Measurements from ENCODE around the gene ESAM.
"Not testable (repeated sequence)": the region's sequence is repeated elsewhere in the genome, so short reads cannot be mapped to it uniquely, and the experiment has no call there.

The ESAM gene

DNA sequence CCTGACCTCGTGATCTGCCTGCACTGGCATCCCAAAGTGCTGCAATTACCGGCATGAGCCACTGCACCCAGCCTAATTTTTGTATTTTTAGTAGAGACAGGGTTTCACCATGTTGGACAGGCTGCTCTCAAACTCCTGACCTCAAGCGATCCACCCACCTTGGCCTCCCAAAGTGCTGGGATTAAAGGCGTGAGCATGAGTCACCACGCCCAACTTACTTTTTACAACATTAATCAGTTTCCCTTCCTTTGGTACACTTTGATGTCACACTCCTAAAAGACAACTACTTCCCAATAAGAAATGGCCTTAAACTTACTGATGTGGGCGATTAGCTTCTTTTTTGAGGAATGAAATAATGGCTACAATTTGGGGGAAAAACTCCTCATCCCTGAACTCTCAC, 8.9 kb upstream of the ESAM start:
- DNase-seq: not testable (repeated sequence)

DNA sequence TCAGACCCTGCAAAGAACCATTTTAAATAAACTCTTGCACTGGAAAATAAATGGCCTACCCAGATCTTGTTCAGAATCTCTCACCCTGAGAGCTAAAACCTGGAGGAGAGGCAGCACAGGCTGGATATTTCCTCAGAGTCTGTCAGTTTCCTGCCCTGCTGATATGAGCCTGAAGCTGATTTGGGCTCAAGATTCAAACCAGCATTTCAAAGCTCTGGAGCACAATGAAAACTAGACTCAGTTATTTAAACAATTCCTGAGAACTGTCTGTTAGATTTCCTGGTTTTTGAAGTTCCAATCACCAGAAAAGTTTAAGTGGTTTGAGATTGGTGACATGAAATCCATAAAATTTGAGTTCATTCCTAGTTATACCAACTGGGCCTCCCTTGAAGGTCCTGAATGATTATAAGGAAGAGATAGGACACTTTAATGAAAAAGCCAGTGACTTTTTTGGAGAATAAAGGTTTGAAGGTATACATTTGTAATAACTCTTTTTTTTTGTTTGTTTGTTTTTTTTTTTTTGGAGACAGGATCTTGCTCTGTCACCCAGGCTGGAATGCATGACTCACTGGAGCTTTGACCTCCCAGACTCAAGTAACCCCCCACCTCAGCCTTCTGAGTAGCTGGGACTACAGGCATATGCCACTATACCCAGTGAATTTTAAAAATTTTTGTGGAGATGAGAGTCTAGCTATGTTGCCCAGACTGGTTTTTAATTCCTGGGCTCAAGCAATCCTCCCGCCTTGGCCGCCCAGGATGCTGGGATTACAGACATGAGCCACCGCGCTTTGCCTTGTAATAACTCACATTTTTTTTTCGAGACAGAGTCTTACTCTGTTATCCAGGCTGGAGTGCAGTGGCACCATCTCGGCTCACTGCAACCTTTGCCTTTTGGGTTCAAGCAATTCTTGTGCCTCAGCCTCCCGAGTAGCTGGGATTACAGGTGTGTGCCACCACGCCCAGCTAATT, 8.0 kb upstream of the ESAM start:
- no peak for DNase-seq

DNA sequence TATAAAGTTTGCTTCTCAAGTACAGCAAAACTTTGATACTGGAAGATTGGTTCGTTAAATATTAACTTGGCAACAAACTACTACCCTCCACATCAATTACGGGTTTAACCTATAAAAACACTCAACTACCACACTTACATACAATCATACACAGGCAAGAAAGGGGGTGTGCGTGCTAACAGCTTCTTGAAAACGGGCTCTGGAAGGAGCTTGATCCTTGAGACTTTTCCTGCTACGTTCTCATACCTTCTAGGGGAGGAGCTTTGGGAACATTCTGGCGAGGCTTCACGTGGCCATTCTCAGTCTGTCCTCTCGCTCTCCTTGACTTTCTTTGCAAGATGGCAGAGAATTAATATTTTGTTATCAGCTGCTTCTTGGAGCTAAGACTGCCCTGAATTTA, 6.8 kb upstream of the ESAM start:
- DNase-seq: no peak

DNA sequence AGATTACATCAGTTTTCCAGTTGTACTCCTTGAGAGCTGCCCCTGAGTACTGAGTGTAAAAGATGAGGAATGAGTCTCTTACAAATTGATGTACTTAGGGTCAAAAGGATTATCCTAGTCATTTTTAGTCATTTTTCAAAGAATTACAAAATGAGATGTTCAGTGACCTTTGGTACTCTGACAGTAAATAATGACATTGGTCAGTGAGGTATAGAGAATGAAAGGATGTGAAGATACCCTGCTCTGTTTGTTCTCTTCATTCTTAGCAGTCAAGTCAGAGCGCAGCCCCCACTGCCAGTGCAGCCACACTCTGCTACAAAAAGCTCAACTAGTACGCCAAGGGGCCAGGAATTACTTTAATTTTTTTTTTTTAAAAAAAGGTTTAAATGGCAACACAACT, 4.1 kb upstream of the ESAM start:
- no peak for DNase-seq

DNA sequence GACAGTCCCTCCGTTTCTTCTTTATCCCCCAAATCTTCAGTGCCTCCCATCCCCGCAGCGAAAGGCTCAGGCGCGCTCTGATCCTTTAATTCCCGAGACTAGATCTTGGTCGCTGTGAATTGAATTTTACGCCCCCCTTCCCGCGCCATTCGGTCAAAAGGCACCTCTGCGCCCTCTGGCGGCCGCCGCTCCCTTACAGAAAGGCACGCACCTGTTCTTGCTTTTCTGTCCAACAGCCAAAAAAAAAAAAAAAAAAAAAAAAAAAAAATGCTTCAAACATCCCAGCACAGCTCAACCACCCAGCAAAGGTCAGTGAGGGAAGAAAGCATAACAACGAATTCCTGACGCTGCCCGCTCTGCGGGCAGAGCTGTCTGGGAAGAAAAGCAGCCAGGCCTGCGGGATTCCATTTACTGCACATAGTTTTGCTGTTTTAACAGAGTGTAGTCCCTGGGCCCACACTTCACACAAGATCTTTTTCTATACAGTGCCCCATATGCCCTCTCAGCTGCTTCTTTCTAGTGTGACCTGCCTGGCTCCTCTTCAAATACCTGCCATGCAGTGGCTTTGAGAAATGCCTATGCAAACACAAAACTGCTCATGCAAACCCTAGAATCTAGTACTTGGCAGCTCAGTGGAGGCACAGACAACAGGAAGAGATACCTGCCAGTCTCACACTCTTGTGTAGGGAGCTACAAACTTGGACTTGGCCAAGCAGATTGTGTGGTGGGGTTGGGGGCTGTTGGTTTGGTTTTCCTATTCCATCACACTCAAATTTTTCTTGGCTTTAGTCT, 1.3 kb upstream of the ESAM start:
- DNase-seq: peak; percentile 57

DNA sequence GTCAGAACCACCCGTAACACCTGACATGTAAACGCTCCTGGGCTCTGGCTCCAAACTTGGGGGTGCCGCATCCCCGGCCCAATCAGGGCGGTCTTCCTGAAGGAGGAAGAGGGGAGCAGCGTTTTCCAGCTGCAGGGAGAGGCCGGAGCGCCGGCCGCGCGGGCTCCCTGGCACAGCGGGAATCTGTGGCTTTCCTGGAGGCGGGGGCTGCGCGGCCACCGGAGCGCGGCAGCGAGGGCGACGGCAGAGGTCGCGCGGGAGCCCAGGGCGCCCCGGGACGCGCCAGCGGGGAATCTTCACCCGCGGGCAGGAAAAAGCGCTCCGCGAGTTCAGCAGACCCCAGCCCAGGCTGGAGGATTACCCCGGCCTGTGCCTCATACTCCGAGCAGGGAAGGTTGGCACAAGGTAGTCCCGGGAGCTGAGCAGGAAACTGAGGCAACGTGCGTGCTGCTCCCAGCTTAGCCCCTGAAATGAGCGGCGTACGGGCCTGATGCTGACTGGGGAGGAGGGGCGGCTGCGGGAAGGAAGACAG, 600 bp upstream of the ESAM start:
- DNase-seq: no peak

DNA sequence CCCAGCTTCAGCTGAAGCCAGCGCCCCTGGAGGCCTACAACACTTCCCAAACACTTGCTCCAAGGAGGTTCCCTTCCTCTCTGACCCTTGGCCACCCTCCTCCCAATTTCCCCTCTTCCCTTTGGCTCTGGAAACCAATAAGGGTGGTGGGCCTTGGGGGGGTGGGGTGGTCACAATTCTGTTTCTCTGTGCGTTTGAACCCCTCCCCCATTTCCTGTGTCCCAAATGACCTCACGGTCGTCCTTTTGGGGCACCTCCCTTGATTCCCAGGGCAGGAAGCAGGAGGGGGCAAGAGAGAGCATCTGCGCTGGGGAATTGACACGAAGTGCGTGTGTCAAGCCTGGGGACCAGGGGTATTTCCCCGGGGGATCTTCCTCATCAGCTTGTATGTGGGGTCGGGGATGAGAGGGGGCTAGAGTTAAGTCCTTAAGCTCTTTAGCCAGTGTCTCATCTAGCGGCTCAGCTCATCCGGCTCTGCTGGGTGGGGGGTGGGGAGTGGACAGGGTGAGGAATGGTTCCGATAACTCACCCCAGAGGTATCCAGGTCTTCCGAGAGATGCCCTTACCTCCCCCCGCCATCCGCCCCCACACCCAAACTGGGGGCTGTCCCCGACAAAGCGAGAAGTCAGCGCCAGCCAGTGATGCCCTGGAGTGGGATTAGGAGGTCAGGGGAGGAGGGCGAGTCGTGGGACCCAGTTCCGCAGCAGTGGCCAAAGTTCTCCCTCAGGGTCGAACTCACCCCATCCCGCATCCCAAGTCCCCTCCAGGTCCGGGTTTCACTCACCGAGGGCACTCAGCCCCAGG, 587 bp downstream of the ESAM start:
- no peak for DNase-seq

DNA sequence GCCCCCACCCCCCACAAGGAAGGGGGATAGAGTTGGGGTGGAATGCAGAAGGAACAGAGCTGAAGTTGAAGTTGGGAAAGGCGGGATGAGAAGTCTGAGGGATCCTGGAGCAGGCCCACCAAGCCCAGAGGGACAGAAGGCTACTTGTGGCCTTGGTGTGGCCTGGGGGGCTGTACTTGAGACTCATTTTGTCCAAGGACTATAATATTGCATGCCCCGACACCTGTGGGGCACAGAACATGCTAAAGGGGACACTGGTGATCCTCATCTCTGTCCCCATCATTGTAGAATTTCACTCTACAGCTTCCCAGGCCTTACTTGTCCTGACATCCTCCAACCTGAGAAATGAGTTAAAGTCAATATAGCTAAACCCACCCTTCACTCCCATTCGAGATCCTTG, 1.3 kb downstream of the ESAM start:
- DNase-seq: no peak

DNA sequence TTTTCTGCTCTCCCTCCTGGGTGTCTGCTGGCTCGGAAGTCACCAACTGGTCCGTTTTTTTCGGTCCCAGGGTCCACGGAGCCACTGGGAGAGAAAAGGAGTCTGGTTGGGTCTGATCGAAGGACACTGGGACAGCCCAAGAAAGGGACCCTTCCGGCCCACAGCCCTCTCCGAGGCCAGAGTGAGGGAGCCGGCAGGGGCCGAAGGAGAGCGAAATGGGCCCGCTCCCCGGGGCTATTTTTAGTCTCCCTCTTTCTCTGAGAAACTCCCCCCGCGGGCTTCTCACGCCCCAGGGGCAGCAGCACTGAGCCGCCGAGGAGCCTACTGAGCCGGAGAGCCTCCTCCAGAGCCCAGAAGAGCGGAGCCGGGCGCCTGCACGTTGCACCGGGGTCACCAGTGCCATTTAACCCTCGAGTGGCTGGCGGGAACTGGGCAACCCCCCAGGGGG, 1.9 kb downstream of the ESAM start:
- no peak for DNase-seq

DNA sequence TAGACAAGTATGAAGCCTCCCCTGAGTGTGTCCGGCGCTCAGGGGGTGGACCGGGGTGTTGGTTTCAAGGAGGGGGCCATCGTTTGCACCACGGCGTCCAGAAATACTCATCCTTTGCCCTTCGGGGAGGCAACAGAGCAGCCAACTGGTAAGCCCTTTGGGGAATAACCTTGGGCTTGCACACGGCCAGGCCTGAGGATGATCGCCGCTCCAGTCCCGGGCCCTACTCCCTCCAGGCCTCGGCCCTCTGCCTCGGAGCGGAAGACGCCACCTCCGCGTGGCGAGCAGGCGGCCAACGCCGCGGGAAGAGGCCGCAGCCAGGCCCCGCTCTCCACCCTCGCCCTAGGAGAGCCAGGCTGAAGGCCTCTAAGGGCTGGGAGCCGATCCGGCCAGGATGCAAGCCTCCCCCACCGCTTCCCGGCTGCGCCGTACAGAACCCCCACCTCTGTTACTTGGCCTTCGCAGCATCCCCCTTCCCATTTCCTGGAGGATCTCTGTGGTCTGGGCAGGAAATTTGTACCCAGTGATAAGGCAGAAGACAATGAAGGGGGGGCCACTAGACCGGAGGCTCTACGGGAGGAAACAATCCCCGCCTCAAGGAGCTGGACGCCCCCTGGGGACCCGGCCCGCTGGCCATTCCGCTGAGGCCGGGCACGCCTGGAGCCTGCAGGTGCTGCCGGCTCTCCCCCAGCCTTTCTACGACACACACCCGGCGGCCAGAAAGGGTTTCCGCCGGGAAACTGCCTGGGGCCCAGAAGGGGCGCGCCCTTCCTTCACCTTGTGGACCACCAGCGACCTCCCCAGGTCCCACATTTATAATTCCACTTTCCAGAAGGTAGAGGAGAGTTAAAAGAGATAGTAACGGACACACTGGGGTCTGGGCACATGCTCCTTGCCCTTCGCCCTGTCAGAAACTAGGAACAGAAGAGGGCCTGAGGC, 2.6 kb downstream of the ESAM start:
- DNase-seq: no peak

DNA sequence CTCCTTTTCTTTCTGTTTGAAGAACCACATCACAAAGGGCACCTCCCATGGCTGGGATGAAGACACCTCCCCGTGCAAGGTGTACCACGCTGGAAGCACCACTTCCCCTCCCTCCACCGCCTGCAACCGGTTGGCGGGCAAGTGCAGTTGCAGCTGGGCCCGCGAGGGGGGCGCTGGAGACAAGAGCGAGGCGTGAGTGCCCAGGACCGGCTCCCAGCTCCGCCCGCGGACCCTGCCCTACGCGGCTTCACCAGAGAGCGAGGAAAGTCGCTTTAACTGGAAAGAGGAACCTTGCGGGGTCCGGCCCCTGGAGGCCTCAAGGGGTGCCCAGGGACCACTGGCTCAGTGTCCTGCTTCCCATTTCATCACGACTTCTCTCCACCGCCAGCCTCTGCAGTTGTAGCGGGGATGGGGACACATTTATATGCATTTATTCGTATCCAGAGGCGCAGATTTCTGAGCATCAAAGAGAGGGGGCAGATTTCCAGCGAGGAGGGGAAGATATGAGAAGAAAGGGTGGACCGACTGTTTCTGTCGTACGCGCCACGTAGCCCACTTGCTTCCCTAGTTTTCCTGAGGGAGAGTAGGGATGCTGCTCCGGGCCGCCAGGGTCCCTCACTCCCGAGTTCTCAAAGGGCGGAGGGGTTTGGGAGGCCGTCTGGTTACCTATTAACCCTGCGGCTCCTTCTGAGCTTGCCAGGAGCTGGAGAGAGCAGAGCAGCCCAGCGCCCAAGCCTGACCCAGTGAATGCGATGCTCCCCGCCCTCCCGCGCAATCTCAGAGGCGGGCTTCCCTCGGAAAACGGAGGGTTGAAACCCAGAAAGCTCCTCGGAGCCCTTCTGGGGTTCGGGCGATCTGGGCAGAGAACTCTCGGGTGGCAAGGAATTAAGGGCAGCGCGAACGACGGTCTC, 3.5 kb downstream of the ESAM start:
- peak; percentile 64 for DNase-seq

DNA sequence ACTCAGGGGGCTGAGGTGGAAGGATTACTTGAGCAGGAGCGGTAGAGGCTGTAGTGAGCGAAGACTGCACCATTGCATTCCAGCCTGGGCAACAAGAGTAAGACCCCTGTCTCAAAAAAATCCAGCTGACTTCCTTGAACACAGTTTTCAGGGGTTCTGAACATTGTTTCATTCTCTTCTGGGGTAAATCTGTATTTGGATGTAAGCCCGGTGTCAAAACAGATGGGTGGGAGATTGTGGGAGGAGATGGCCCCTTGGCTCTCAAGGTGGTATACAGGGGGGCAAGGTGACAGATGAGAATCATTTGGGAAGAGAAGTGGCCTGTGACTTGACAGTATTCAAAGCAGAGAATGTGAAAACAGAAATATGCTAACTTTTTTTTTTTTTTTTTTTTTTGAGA, 4.8 kb downstream of the ESAM start:
- DNase-seq: no peak

DNA sequence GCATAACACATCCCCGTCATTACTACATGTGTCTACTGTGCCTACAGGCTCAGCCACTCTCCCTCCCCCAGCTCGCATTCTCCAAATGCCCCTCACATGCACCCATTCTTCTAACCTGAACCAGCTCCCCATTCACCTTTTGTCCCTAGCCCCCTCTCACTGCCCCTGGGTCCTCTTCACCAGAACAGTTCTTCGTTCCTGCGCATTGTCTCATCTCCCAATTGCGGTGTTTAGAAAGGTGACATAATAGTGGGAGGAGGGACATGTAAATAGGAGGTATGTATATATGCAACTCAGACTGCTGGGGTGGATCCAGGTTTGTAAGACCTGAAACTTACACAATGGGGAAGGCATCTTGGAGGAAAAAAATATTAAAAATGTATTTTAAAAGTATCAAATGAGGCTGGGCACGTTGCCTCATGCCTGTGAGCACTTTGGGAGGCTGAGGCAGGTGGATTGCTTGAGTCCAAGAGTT, 5.3 kb downstream of the ESAM start:
- DNase-seq: no peak

DNA sequence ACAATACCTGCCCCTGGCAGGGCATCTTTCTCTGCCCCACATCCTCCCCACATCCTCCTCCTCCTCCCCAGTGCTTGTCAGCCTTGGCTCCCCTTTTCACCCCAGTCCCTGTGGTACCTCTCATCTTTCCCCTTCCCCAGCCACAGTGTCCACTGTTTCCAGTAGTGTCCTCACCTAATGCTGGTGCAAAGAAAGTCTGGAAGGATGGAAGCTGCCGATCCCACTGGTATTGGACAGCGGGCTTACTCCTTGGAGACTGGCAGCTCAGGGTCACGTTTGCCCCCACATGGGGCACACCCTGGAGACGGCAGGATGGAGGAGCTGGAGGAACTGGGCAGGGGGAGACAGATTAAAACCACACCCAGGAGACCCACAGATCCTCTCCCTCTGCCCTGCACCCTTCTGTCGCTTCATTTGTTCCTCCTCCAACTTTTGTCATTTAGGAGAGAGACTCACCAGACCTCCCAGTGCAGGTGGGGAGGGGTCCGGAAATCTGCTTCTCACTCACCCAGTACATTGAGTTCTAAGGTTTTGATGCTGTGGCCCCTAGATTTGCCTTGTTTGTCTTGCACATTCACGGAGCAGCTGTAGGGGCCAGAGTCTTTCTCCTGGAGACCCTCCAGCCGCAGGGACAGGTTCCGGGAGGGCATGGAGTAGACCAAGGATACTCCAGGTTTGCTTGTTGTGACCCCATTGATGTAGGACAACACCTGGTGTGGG, 5.9 kb downstream of the ESAM start:
- no peak for DNase-seq

DNA sequence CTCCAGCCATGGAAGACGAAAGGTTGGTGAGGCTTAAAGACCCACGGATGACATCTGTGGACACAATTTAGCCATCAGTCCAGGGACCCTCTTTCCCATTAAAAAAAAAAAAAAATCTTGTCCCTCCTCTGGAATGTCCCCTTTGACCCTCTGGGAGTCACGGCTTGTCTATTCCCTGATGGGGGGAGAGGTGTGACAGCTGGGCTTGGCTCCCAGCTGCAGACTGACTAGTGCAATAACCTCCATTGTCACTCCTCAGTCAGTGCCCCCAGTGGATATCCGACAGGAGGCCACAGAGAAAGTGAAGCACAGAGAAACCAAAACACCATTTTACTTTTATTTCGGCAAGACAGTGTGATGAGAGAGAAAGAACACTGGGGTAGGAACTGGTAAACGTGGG, 7.4 kb downstream of the ESAM start:
- no peak for DNase-seq

DNA sequence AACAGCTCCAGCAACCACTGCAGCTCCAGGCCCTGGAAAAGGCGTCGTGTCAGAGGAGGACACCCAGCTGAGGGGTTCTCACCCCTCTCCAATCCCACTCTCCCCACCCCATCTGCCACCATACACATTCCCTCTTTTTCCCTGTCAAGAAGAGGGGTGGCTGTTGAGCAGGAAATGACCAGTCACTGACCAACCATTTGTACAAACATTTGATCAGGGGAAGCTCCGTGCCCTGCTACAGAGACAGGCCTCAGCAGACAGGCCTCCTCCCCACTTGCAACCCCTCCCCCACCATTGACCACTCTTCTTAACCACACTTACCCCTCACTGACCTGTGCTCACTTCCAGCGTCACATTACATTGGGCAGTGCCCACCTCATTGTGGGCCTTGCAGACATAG, 7.8 kb downstream of the ESAM start:
- no peak for DNase-seq

DNA sequence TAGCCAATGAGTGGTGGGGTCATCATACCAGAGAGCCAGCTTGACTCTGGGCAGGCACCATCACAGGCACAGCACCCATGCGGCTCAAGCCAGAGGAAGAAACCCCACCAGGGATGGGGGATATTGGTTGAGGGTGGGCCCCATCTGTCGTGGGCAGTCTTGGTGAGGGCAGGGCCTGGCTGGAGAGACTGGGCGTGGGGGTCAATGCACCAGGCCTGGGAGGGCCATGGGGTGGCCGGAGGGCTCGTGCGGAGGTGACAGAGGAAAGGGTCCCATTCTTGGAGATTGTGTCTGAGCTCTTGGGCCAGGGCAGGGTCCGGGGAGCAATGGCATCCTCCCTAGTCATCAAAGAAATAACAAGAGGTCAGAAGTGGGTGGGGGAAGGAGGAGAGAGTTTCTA, 8.5 kb downstream of the ESAM start:
- no peak for DNase-seq

DNA sequence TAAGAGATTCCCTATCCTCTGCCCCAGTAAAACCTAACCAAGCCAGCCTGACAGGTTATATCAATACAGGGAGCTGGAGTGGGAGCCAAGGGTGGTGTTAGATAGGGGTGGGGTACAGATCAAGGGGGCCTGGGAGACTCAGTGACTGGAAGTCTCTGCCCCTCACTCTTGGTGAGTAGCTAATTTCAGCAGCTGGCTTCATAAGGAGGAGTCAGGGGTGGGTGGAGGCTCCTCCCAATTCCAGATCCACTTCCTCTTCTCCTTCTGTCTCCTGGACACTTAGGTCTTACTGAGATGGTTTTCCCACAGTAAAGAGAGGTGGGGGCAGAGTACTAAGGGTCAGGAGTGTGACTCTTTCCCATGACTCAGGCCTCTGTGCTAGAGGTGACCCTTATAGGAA, 8.9 kb downstream of the ESAM start:
- no peak for DNase-seq

DNA sequence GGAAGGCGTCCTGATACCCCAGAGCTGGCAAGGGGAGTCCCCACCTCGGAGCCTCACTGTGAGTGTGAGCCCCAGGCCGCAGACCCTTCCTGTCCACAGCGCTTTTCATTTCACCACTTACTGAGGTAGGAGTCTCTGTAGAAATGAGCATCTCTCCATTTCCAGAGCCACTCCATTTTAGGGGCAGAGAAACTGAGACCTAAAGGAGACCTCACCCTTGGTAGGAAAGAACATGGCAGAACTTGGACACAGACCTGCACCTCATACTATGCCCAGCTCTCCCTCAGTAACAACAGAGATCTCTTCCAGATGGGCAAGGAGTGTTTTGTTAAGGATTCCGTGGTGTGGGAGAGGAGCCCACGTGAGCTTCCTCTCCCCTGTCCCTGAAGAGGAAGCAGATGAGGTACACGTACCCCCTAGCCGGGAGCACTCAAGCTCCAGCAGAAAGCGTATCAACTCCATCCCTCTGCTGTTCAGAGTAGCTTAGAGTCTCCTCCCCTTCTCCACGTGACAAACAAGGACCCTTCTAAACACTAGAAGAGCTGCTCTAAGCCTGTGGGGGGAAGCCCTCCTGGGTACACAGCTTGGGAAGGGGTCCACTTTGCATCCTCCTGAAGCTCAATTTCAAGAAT, 9.5 kb downstream of the ESAM start:
- DNase-seq: no peak
